Smooth muscle cell (in vitro differentiated cells): ENCODE measurements around the gene HPCAL4. TPM values are rescaled to one million over a fixed set of nuclear protein-coding genes. Genes with fewer than 3 reads are reported as not detected.

ENCODE experiments used
- DNase-seq: peaks from one replicate; lab custom pipeline; 2025; ENCODE audit not compliant: unreplicated experiment; lab: John Stamatoyannopoulos, UW
- H2AFZ ChIP-seq: fragments of 200-600 bp; sonication (generic); 2 replicates; pipeline ENCODE4 v1.6.0; 2016; ENCODE audit warnings: antibody characterized with exemption, low read depth, mild to moderate bottlenecking
- H3F3A ChIP-seq: fragments of 200-600 bp; sonication (generic); 2 replicates; pipeline ENCODE4 v1.6.0; 2017; ENCODE audit warnings: antibody characterized with exemption, low read depth
- H3K27ac ChIP-seq: fragments of 200-600 bp; sonication (generic); 2 replicates; pipeline ENCODE4 v1.5.1; 2016; ENCODE audit warnings: low read depth, mild to moderate bottlenecking
- H3K27me3 ChIP-seq: fragments of 200-600 bp; sonication (generic); 2 replicates; pipeline ENCODE4 v1.6.1; 2016; ENCODE audit warnings: low read depth, mild to moderate bottlenecking
- H3K36me3 ChIP-seq: fragments of 200-600 bp; sonication (generic); 2 replicates; pipeline ENCODE4 v1.5.1; 2016; ENCODE audit warnings: low read depth
- H3K4me1 ChIP-seq: fragments of 200-600 bp; sonication (generic); 2 replicates; pipeline ENCODE4 v1.5.1; 2016; ENCODE audit warnings: low read depth
- H3K4me2 ChIP-seq: fragments of 200-600 bp; sonication (generic); 2 replicates; pipeline ENCODE4 v1.6.0; 2016; ENCODE audit warnings: mild to moderate bottlenecking
- H3K4me3 ChIP-seq: fragments of 200-600 bp; sonication (generic); 2 replicates; pipeline ENCODE4 v1.5.1; 2016; ENCODE audit warnings: mild to moderate bottlenecking
- H3K79me2 ChIP-seq: fragments of 200-600 bp; sonication (generic); 2 replicates; pipeline ENCODE4 v1.6.0; 2016; ENCODE audit warnings: low read depth, mild to moderate bottlenecking
- H3K9ac ChIP-seq: fragments of 200-600 bp; sonication (generic); 2 replicates; pipeline ENCODE4 v1.6.0; 2016; ENCODE audit warnings: low read depth
- H3K9me3 ChIP-seq: fragments of 200-600 bp; sonication (generic); replicated peaks from 2 replicates; pipeline ENCODE4 v1.5.1; 2016; ENCODE audit warnings: low read depth
- H4K20me1 ChIP-seq: fragments of 200-600 bp; sonication (generic); 2 replicates; pipeline ENCODE4 v1.6.0; 2016; ENCODE audit warnings: low read depth
- CTCF ChIP-seq: fragments of 200-600 bp; sonication (generic); IDR thresholded peaks from 2 replicates; pipeline ENCODE4 v1.5.1; 2017; ENCODE audit warnings: borderline replicate concordance, mild to moderate bottlenecking, antibody characterized with exemption; ENCODE audit not compliant: insufficient read depth, poor library complexity, severe bottlenecking
- WGBS: methylation state at CpG from one replicate; pipeline ENCODE4 v1.1.7; 2016; ENCODE audit warnings: low lambda C conversion rate; 5-methylcytosine and 5-hydroxymethylcytosine counted together
- polyA plus RNA-seq: library from polyadenylated mRNA; unstranded; fragments of >200 nt; fragmentation: Nextera tagmentation; extraction: Ambion mirVana; gene quantifications from 2 replicates; pipeline ENCODE4 v1.2.1, GENCODE V29; 2016
- total RNA-seq: library from RNA; depleted of rRNA; stranded (reverse); fragments of >200 nt; gene quantifications from 2 replicates; pipeline ENCODE4 v1.2.3, GENCODE V29; 2014

Gene HPCAL4
- total and polyA plus RNA-seq, 2 experiments from 2014 or later, result 0.04 TPM; not detected in 1

- H2AFZ ChIP-seq, result no peak overlapping the region
- no peak overlapping the region for H3K27ac ChIP-seq
- H3K4me3 ChIP-seq, result no peak overlapping the region
- H3K36me3 ChIP-seq, result no peaks in the 10 kb centered on the region
- 80% methylated on average over 4 of the region's 4 CpGs for WGBS
- no peaks in the 10 kb centered on the region for H3F3A ChIP-seq
- H3K4me2 ChIP-seq, result no peak overlapping the region
- no peaks in the 10 kb centered on the region for H3K9me3 ChIP-seq
- TF ChIP-seq CTCF, result no peak
- DNase-seq, result no peak
- peaks cover 87% of the 10 kb centered on the region for H3K27me3 ChIP-seq
- H3K4me1 ChIP-seq, result peaks cover 8% of the 10 kb centered on the region
- no peaks in the 10 kb centered on the region for H3K79me2 ChIP-seq
- H4K20me1 ChIP-seq, result no peaks in the 10 kb centered on the region
- H3K9ac ChIP-seq, result no peak overlapping the region
Observed at GRCh38 chr1:39698568-39698967, 7.3 kb upstream of the HPCAL4 start.

- no peaks in the 10 kb centered on the region for H3K9me3 ChIP-seq
- H4K20me1 ChIP-seq, result no peaks in the 10 kb centered on the region
- no peak for TF ChIP-seq CTCF
- no peak overlapping the region for H3K9ac ChIP-seq
- H3F3A ChIP-seq, result no peaks in the 10 kb centered on the region
- 35% methylated on average over 1 of the region's 1 CpG for WGBS
- no peaks in the 10 kb centered on the region for H3K36me3 ChIP-seq
- H3K27me3 ChIP-seq, result peaks cover 94% of the 10 kb centered on the region
- H2AFZ ChIP-seq, result no peak overlapping the region
- H3K4me1 ChIP-seq, result peaks cover 11% of the 10 kb centered on the region
- no peak overlapping the region for H3K27ac ChIP-seq
- no peak for DNase-seq
- no peaks in the 10 kb centered on the region for H3K79me2 ChIP-seq
- H3K4me3 ChIP-seq, result no peak overlapping the region
- no peak overlapping the region for H3K4me2 ChIP-seq
Observed at GRCh38 chr1:39696448-39696847, 5.2 kb upstream of the HPCAL4 start.

GRCh38 chr1:39695016-39695415 is 3.8 kb upstream of the HPCAL4 start:
- H3K4me3 ChIP-seq, result no peak overlapping the region
- H4K20me1 ChIP-seq, result no peaks in the 10 kb centered on the region
- WGBS, result 25% methylated on average over 1 of the region's 1 CpG
- no peaks in the 10 kb centered on the region for H3K79me2 ChIP-seq
- H3F3A ChIP-seq, result no peaks in the 10 kb centered on the region
- H3K4me1 ChIP-seq, result peaks cover 7% of the 10 kb centered on the region
- no peaks in the 10 kb centered on the region for H3K36me3 ChIP-seq
- no peak overlapping the region for H2AFZ ChIP-seq
- no peak overlapping the region for H3K27ac ChIP-seq
- no peak for TF ChIP-seq CTCF
- no peaks in the 10 kb centered on the region for H3K9me3 ChIP-seq
- H3K4me2 ChIP-seq, result no peak overlapping the region
- DNase-seq, result no peak
- peaks cover 99% of the 10 kb centered on the region for H3K27me3 ChIP-seq
- no peak overlapping the region for H3K9ac ChIP-seq

- no peak for TF ChIP-seq CTCF
- H3K9ac ChIP-seq, result no peak overlapping the region
- no peaks in the 10 kb centered on the region for H4K20me1 ChIP-seq
- peaks cover 99% of the 10 kb centered on the region for H3K27me3 ChIP-seq
- no peak overlapping the region for H3K27ac ChIP-seq
- H3K4me2 ChIP-seq, result no peak overlapping the region
- no peaks in the 10 kb centered on the region for H3K9me3 ChIP-seq
- peaks cover 7% of the 10 kb centered on the region for H3K4me1 ChIP-seq
- H3K4me3 ChIP-seq, result no peak overlapping the region
- H2AFZ ChIP-seq, result no peak overlapping the region
- DNase-seq, result no peak
- H3K79me2 ChIP-seq, result no peaks in the 10 kb centered on the region
- H3K36me3 ChIP-seq, result no peaks in the 10 kb centered on the region
- H3F3A ChIP-seq, result no peaks in the 10 kb centered on the region
- 75% methylated on average over 1 of the region's 1 CpG for WGBS
Observed at GRCh38 chr1:39694026-39694425, 2.8 kb upstream of the HPCAL4 start.
